ENCODE measurements around the gene WDFY2. TPM values are rescaled to one million over a fixed set of nuclear protein-coding genes. Genes with fewer than 3 reads are reported as not detected.

Gene WDFY2
- total RNA-seq, 4 donors from 2014 or later = 5.2 to 11.5 (median 8.5) TPM

- no peaks in the 10 kb centered on the region for H3K36me3 ChIP-seq
- no peaks in the 10 kb centered on the region for H3K27me3 ChIP-seq
- ATAC-seq = no peak
- no peak overlapping the region for H3K4me3 ChIP-seq
- no peaks in the 10 kb centered on the region for H3K4me1 ChIP-seq
- H3K9me3 ChIP-seq = no peaks in the 10 kb centered on the region
- TF ChIP-seq EP300 (IDR thresholded peaks at IDR 0.05) = no peak
- no peak for TF ChIP-seq POLR2A (IDR thresholded peaks at IDR 0.05)
- TF ChIP-seq, protein P1, sequence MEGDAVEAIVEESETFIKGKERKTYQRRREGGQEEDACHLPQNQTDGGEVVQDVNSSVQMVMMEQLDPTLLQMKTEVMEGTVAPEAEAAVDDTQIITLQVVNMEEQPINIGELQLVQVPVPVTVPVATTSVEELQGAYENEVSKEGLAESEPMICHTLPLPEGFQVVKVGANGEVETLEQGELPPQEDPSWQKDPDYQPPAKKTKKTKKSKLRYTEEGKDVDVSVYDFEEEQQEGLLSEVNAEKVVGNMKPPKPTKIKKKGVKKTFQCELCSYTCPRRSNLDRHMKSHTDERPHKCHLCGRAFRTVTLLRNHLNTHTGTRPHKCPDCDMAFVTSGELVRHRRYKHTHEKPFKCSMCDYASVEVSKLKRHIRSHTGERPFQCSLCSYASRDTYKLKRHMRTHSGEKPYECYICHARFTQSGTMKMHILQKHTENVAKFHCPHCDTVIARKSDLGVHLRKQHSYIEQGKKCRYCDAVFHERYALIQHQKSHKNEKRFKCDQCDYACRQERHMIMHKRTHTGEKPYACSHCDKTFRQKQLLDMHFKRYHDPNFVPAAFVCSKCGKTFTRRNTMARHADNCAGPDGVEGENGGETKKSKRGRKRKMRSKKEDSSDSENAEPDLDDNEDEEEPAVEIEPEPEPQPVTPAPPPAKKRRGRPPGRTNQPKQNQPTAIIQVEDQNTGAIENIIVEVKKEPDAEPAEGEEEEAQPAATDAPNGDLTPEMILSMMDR (IDR thresholded peaks at IDR 0.05) = no peak
- no peak for TF ChIP-seq POLR2AphosphoS5 (IDR thresholded peaks at IDR 0.05)
- WGBS, 2 donors (ENCODE audit: low coverage in 1 of 2) = 90 to 96% methylated on average over 3 of the region's 3 CpGs
- no peak overlapping the region for H3K27ac ChIP-seq
Observed at GRCh38 chr13:51698352-51698751, 114.1 kb downstream of the WDFY2 start.

GRCh38 chr13:51704399-51705313, 120.4 kb downstream of the WDFY2 start:
- no peaks in the 10 kb centered on the region for H3K9me3 ChIP-seq
- no peak overlapping the region for H3K4me3 ChIP-seq
- ATAC-seq = no peak
- no peak overlapping the region for H3K27ac ChIP-seq
- no peaks in the 10 kb centered on the region for H3K4me1 ChIP-seq
- H3K36me3 ChIP-seq = peaks cover 0 to 18% of the 10 kb centered on the region in 2 donors
- WGBS, 2 donors (ENCODE audit: low coverage in 1 of 2) = 97 to 100% methylated on average over 1 to 2 of the region's 3 CpGs
- H3K27me3 ChIP-seq = no peaks in the 10 kb centered on the region
- TF ChIP-seq EP300 (IDR thresholded peaks at IDR 0.05) (no peak), POLR2A (IDR thresholded peaks at IDR 0.05) (no peak)

- ATAC-seq = no peak
- Histone ChIP-seq H3K4me1 (no peaks in the 10 kb centered on the region), H3K36me3 (peaks cover 0 to 18% of the 10 kb centered on the region in 2 donors), H3K4me3 (no peak overlapping the region), H3K27me3 (no peaks in the 10 kb centered on the region), H3K27ac (no peak overlapping the region), H3K9me3 (no peaks in the 10 kb centered on the region)
- no peak for TF ChIP-seq EP300 (IDR thresholded peaks at IDR 0.05)
- TF ChIP-seq POLR2A (IDR thresholded peaks at IDR 0.05) = no peak
- TF ChIP-seq, protein P1 (IDR thresholded peaks at IDR 0.05) = no peak
- TF ChIP-seq POLR2AphosphoS5 (IDR thresholded peaks at IDR 0.05) = no peak
Observed at GRCh38 chr13:51707461-51707860, 123.2 kb downstream of the WDFY2 start.

DNA sequence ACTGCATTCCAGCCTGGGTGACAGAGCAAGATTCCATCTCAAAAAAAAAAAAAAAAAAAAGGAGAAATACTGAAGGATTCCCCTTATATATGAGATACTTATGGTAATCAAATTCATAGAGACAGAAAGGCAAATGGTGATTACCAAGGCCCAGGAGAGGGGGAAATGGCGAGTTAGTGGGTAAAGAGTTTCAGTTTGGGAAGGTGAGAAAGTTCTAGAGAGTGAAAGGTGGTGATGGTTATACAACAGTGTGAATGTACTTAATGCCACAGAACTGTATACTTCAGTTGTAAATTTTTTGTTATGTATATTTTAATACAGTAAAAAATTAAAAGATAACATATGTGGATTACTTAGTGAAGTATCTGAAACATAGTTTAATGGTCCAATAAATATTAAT, 129.5 kb downstream of the WDFY2 start:
- Histone ChIP-seq H3K27me3 (no peaks in the 10 kb centered on the region), H3K4me1 (no peaks in the 10 kb centered on the region), H3K27ac (no peak overlapping the region), H3K36me3 (no peaks in the 10 kb centered on the region), H3K9me3 (no peaks in the 10 kb centered on the region), H3K4me3 (no peak overlapping the region)
- TF ChIP-seq, protein P1 (IDR thresholded peaks at IDR 0.05) = no peak
- TF ChIP-seq EP300 (IDR thresholded peaks at IDR 0.05) = no peak
- no peak for TF ChIP-seq POLR2AphosphoS5 (IDR thresholded peaks at IDR 0.05)
- TF ChIP-seq POLR2A (IDR thresholded peaks at IDR 0.05) = no peak
- 89 to 100% methylated on average over 1 of the region's 1 CpG for WGBS, 2 donors (ENCODE audit: low coverage in 1 of 2)
- no peak for ATAC-seq

- WGBS, 2 donors (ENCODE audit: low coverage in 1 of 2) = 60 to 94% methylated on average over 2 of the region's 2 CpGs
- Histone ChIP-seq H3K4me1 (no peaks in the 10 kb centered on the region), H3K4me3 (no peak overlapping the region), H3K36me3 (no peaks in the 10 kb centered on the region), H3K27me3 (no peaks in the 10 kb centered on the region), H3K27ac (no peak overlapping the region), H3K9me3 (no peaks in the 10 kb centered on the region)
- TF ChIP-seq POLR2A (IDR thresholded peaks at IDR 0.05) (no peak), POLR2AphosphoS5 (IDR thresholded peaks at IDR 0.05) (no peak), EP300 (IDR thresholded peaks at IDR 0.05) (no peak)
- TF ChIP-seq, protein P1 (IDR thresholded peaks at IDR 0.05) = no peak
- ATAC-seq = no peak
Observed at GRCh38 chr13:51714663-51715168, 130.5 kb downstream of the WDFY2 start.
